Measurements from ENCODE around the gene CAVIN2. TPM values are rescaled to one million over a fixed set of nuclear protein-coding genes. Genes with fewer than 3 reads are reported as not detected.

Gene CAVIN2
- polyA plus RNA-seq, 1 donor (not counting 4 experiments of a cell fraction or from before 2014, with no cell fraction given): 10.2 TPM

GRCh38 chr2:191855382-191855781, 8.5 kb upstream of the CAVIN2 start:
- TF ChIP-seq CTCF (optimal IDR thresholded peaks at IDR 0.05 in 1 of 3, IDR thresholded peaks at IDR 0.05 in 1 of 3, conservative IDR thresholded peaks at IDR 0.05 in 1 of 3; ENCODE audit: extremely low read depth in 1 of 3, insufficient read depth in 2 of 3, low read length in 3 of 3) (no peak), EZH2 (IDR thresholded peaks at IDR 0.05; ENCODE audit: low read length) (no peak)
- dilution Hi-C loops (cut with MboI; ENCODE audit: extremely low pct_ligation_motif_present, low sequenced_read_pairs): no loop called here
- Histone ChIP-seq H3K9ac (ENCODE audit: control insufficient read depth, extremely low read depth, insufficient read depth, low read length) (no peak overlapping the region), H3K79me2 (ENCODE audit: control insufficient read depth, insufficient read depth, low read length) (no peaks in the 10 kb centered on the region), H2AFZ (ENCODE audit: control insufficient read depth, low read length) (no peak overlapping the region), H3K27ac (ENCODE audit: control insufficient read depth, insufficient read depth, low read length) (no peak overlapping the region), H3K4me3 (ENCODE audit: control insufficient read depth in 2 of 3, extremely low read depth in 1 of 3, insufficient read depth in 2 of 3, low read depth in 1 of 3, low read length in 3 of 3) (no peak overlapping the region), H3K9me3 (ENCODE audit: control insufficient read depth, low read depth, low read length) (no peaks in the 10 kb centered on the region), H3K4me1 (ENCODE audit: control insufficient read depth, extremely low read depth, insufficient read depth, low read length) (no peaks in the 10 kb centered on the region), H3K27me3 (ENCODE audit: control insufficient read depth, extremely low read depth, insufficient read depth, low read length) (no peaks in the 10 kb centered on the region), H3K36me3 (ENCODE audit: control insufficient read depth in 2 of 2, extremely low read depth in 1 of 2, insufficient read depth in 2 of 2, low read length in 2 of 2) (no peaks in the 10 kb centered on the region), H3K4me2 (ENCODE audit: control insufficient read depth, extremely low read depth, insufficient read depth, low read depth, low read length) (no peak overlapping the region), H3K9me1 (ENCODE audit: control insufficient read depth, extremely low read depth, insufficient read depth, low read length) (no peaks in the 10 kb centered on the region), H4K20me1 (ENCODE audit: control insufficient read depth, extremely low read depth, insufficient read depth, low read length) (no peaks in the 10 kb centered on the region)
- DNase-seq (ENCODE audit: low read depth, low spot score): no peak
- FAIRE-seq: no peak

GRCh38 chr2:191854382-191855372, 7.8 kb upstream of the CAVIN2 start:
- FAIRE-seq (no peak), DNase-seq (ENCODE audit: low read depth, low spot score) (no peak)
- no peaks in the 10 kb centered on the region for H3K9me1 ChIP-seq (ENCODE audit: control insufficient read depth, extremely low read depth, insufficient read depth, low read length)
- H3K9ac ChIP-seq (ENCODE audit: control insufficient read depth, extremely low read depth, insufficient read depth, low read length): no peak overlapping the region
- no peaks in the 10 kb centered on the region for H3K27me3 ChIP-seq (ENCODE audit: control insufficient read depth, extremely low read depth, insufficient read depth, low read length)
- dilution Hi-C loops (cut with MboI; ENCODE audit: extremely low pct_ligation_motif_present, low sequenced_read_pairs): no loop called here
- H4K20me1 ChIP-seq (ENCODE audit: control insufficient read depth, extremely low read depth, insufficient read depth, low read length): no peaks in the 10 kb centered on the region
- H3K36me3 ChIP-seq (ENCODE audit: control insufficient read depth in 2 of 2, extremely low read depth in 1 of 2, insufficient read depth in 2 of 2, low read length in 2 of 2): no peaks in the 10 kb centered on the region
- H3K4me2 ChIP-seq (ENCODE audit: control insufficient read depth, extremely low read depth, insufficient read depth, low read depth, low read length): no peak overlapping the region
- no peaks in the 10 kb centered on the region for H3K4me1 ChIP-seq (ENCODE audit: control insufficient read depth, extremely low read depth, insufficient read depth, low read length)
- no peak for TF ChIP-seq CTCF (optimal IDR thresholded peaks at IDR 0.05 in 1 of 3, IDR thresholded peaks at IDR 0.05 in 1 of 3, conservative IDR thresholded peaks at IDR 0.05 in 1 of 3; ENCODE audit: extremely low read depth in 1 of 3, insufficient read depth in 2 of 3, low read length in 3 of 3)
- TF ChIP-seq EZH2 (IDR thresholded peaks at IDR 0.05; ENCODE audit: low read length): no peak
- no peaks in the 10 kb centered on the region for H3K79me2 ChIP-seq (ENCODE audit: control insufficient read depth, insufficient read depth, low read length)
- H2AFZ ChIP-seq (ENCODE audit: control insufficient read depth, low read length): no peak overlapping the region
- no peak overlapping the region for H3K4me3 ChIP-seq (ENCODE audit: control insufficient read depth in 2 of 3, extremely low read depth in 1 of 3, insufficient read depth in 2 of 3, low read depth in 1 of 3, low read length in 3 of 3)
- no peaks in the 10 kb centered on the region for H3K9me3 ChIP-seq (ENCODE audit: control insufficient read depth, low read depth, low read length)
- H3K27ac ChIP-seq (ENCODE audit: control insufficient read depth, insufficient read depth, low read length): no peak overlapping the region

All from keratinocyte (primary cell).